IPS-NIHi7 (cell line): Measurements from ENCODE around the gene MYNN.

Experiments used
- DNase-seq: peaks from one replicate; pipeline ENCODE4 v3.0.0; 2012; ENCODE audit warnings: mixed read lengths; ENCODE audit errors: extremely low spot score

MYNN gene

GRCh38 chr3:169777822-169778221 is 4.6 kb downstream of the MYNN start:
- DNase-seq, result no peak

- no peak for DNase-seq
Measured at GRCh38 chr3:169780742-169781141, 7.5 kb downstream of the MYNN start.

- DNase-seq, result no peak
Measured at GRCh38 chr3:169781209-169781855, 8.1 kb downstream of the MYNN start.

- no peak for DNase-seq
Measured at GRCh38 chr3:169787120-169787519, 13.9 kb downstream of the MYNN start.

- DNase-seq, result no peak
Measured at GRCh38 chr3:169787791-169788190, 14.6 kb downstream of the MYNN start.

- DNase-seq, result no peak
Measured at GRCh38 chr3:169790219-169790618, 17.0 kb downstream of the MYNN start.

- no peak for DNase-seq
Measured at GRCh38 chr3:169790687-169791429, 17.7 kb downstream of the MYNN start.

- no peak for DNase-seq
Measured at GRCh38 chr3:169792359-169792758, 19.2 kb downstream of the MYNN start.

- no peak for DNase-seq
Measured at GRCh38 chr3:169804681-169805080, 31.5 kb downstream of the MYNN start.

GRCh38 chr3:169809230-169809795 is 36.1 kb downstream of the MYNN start:
- no peak for DNase-seq

GRCh38 chr3:169811631-169812331 is 38.6 kb downstream of the MYNN start:
- peak; percentile 18 for DNase-seq

GRCh38 chr3:169812332-169813235 is 39.4 kb downstream of the MYNN start, which contains the start of the genes LRRC34 and LRRIQ4:
Gene LRRC34, minus strand, starts transcription at chr3:169812904. Its CDS starts 356 bp downstream, at chr3:169812548.
Gene LRRIQ4, plus strand, starts transcription at chr3:169812870. Its CDS starts 9,052 bp downstream, at chr3:169821922.
- DNase-seq, result peak; percentile 80

- DNase-seq, result no peak
Measured at GRCh38 chr3:169813278-169813677, 40.1 kb downstream of the MYNN start.

GRCh38 chr3:169813757-169814517 is 40.7 kb downstream of the MYNN start:
- DNase-seq, result peak; percentile 37

- no peak for DNase-seq
Measured at GRCh38 chr3:169815590-169816150, 42.5 kb downstream of the MYNN start.

- no peak for DNase-seq
Measured at GRCh38 chr3:169818316-169818715, 45.1 kb downstream of the MYNN start.

- DNase-seq, result no peak
Measured at GRCh38 chr3:169822091-169822490, 48.9 kb downstream of the MYNN start.

GRCh38 chr3:169822540-169822939 is 49.3 kb downstream of the MYNN start:
- DNase-seq, result no peak

GRCh38 chr3:169822983-169823382 is 49.8 kb downstream of the MYNN start:
- DNase-seq, result no peak

GRCh38 chr3:169825316-169825715 is 52.1 kb downstream of the MYNN start:
- DNase-seq, result no peak
